ENCODE results near the gene ST3GAL3. TPM values are rescaled to one million over a fixed set of nuclear protein-coding genes. Genes with fewer than 3 reads are reported as not detected.

ST3GAL3 gene
- total RNA-seq, 1 experiment from 2014 or later = 8.6 TPM

DNA sequence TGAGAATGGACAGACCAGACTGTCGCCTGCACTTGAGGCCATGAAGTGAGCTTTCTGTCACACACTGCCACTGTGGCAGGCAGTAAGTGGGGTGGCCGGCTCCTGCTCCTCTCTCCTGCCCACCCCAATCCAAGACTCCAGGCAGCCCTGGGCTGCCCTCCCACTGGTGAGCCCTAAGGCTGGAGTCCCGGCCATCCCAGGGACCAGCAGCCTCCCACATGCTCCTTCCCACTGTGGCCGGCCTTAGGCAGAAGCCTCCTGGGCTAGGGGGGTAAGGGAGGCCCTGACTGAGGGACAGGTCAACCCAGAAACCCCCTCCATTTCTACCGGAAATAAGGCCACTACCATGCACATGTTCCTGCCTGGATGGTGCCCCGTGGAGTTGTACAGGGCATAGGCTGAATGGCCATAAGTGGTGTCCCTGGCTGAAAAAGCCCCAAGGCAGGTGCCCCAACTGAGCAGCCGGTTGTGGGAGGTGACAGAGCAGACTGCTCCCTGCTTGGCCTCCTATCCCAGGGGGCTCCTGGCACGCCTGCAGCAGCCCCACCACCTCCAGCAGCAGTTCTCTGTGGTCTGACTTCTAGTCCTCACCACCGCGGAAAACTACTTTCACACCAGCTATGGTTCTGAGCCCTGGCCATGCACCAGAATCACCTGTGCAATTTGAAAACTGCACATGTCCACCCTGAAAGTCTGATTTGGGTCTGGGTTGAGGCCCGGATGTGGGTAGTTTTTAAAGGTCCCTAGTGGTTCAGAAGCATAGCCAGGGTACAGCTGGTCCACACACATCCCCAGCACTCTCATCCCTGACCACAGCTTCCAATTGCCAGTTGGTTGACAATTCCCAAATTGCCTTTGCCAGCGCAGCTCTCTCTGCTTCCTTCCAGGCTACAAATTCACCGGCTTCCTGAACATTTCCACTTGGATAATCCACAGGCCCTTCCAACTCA lies 224.7 kb downstream of the ST3GAL3 start:
- peak overlapping the region; percentile 84; the same call in 1 of the 2 replicates for H3K4me3 Mint-ChIP-seq
- ATAC-seq (no peak), DNase-seq (ENCODE audit: low spot score) (no peak)
- peaks cover 8% of the 10 kb centered on the region for H3K27me3 Mint-ChIP-seq (ENCODE audit: low read depth)
- ChIA-PET POLR2A (no interaction called here), CTCF (interaction anchor here (1.1 to 11.9 kb wide), 11 partner anchors 9 to 279 kb away, joined by 3 to 992 read pairs (median 28); partner anchors contain the start of gene IPO13)
- peaks cover 36% of the 10 kb centered on the region for H3K4me1 Mint-ChIP-seq
- no peak overlapping the region for H3K27ac Mint-ChIP-seq
- H3K36me3 Mint-ChIP-seq = no peaks in the 10 kb centered on the region
- H3K9me3 Mint-ChIP-seq = no peaks in the 10 kb centered on the region
- TF ChIP-seq, protein P1, sequence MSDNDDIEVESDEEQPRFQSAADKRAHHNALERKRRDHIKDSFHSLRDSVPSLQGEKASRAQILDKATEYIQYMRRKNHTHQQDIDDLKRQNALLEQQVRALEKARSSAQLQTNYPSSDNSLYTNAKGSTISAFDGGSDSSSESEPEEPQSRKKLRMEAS (CRISPR knock-in tag; IDR thresholded peaks at IDR 0.05) = no peak
- TF ChIP-seq, protein P2, sequence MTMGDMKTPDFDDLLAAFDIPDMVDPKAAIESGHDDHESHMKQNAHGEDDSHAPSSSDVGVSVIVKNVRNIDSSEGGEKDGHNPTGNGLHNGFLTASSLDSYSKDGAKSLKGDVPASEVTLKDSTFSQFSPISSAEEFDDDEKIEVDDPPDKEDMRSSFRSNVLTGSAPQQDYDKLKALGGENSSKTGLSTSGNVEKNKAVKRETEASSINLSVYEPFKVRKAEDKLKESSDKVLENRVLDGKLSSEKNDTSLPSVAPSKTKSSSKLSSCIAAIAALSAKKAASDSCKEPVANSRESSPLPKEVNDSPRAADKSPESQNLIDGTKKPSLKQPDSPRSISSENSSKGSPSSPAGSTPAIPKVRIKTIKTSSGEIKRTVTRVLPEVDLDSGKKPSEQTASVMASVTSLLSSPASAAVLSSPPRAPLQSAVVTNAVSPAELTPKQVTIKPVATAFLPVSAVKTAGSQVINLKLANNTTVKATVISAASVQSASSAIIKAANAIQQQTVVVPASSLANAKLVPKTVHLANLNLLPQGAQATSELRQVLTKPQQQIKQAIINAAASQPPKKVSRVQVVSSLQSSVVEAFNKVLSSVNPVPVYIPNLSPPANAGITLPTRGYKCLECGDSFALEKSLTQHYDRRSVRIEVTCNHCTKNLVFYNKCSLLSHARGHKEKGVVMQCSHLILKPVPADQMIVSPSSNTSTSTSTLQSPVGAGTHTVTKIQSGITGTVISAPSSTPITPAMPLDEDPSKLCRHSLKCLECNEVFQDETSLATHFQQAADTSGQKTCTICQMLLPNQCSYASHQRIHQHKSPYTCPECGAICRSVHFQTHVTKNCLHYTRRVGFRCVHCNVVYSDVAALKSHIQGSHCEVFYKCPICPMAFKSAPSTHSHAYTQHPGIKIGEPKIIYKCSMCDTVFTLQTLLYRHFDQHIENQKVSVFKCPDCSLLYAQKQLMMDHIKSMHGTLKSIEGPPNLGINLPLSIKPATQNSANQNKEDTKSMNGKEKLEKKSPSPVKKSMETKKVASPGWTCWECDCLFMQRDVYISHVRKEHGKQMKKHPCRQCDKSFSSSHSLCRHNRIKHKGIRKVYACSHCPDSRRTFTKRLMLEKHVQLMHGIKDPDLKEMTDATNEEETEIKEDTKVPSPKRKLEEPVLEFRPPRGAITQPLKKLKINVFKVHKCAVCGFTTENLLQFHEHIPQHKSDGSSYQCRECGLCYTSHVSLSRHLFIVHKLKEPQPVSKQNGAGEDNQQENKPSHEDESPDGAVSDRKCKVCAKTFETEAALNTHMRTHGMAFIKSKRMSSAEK (CRISPR knock-in tag; IDR thresholded peaks at IDR 0.05; ENCODE audit: borderline replicate concordance) = no peak
- TF ChIP-seq ATF1 (CRISPR knock-in tag; IDR thresholded peaks at IDR 0.05) = no peak
- TF ChIP-seq PRRX2 (CRISPR knock-in tag; IDR thresholded peaks at IDR 0.05) = no peak
- no peak for TF ChIP-seq RELA (CRISPR knock-in tag; IDR thresholded peaks at IDR 0.05; ENCODE audit: borderline replicate concordance)
- TF ChIP-seq ESRRA (CRISPR knock-in tag; IDR thresholded peaks at IDR 0.05; ENCODE audit: borderline replicate concordance) = no peak
- TF ChIP-seq, protein P3, sequence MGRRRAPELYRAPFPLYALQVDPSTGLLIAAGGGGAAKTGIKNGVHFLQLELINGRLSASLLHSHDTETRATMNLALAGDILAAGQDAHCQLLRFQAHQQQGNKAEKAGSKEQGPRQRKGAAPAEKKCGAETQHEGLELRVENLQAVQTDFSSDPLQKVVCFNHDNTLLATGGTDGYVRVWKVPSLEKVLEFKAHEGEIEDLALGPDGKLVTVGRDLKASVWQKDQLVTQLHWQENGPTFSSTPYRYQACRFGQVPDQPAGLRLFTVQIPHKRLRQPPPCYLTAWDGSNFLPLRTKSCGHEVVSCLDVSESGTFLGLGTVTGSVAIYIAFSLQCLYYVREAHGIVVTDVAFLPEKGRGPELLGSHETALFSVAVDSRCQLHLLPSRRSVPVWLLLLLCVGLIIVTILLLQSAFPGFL (CRISPR knock-in tag; IDR thresholded peaks at IDR 0.05; ENCODE audit: borderline replicate concordance) = no peak
- TF ChIP-seq, protein P4, sequence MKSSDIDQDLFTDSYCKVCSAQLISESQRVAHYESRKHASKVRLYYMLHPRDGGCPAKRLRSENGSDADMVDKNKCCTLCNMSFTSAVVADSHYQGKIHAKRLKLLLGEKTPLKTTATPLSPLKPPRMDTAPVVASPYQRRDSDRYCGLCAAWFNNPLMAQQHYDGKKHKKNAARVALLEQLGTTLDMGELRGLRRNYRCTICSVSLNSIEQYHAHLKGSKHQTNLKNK (CRISPR knock-in tag; IDR thresholded peaks at IDR 0.05) = no peak
- TF ChIP-seq, protein P5, sequence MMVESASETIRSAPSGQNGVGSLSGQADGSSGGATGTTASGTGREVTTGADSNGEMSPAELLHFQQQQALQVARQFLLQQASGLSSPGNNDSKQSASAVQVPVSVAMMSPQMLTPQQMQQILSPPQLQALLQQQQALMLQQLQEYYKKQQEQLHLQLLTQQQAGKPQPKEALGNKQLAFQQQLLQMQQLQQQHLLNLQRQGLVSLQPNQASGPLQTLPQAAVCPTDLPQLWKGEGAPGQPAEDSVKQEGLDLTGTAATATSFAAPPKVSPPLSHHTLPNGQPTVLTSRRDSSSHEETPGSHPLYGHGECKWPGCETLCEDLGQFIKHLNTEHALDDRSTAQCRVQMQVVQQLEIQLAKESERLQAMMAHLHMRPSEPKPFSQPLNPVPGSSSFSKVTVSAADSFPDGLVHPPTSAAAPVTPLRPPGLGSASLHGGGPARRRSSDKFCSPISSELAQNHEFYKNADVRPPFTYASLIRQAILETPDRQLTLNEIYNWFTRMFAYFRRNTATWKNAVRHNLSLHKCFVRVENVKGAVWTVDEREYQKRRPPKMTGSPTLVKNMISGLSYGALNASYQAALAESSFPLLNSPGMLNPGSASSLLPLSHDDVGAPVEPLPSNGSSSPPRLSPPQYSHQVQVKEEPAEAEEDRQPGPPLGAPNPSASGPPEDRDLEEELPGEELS (CRISPR knock-in tag; IDR thresholded peaks at IDR 0.05) = no peak
- no peak for TF ChIP-seq ZNF671 (CRISPR knock-in tag; IDR thresholded peaks at IDR 0.05)
- TF ChIP-seq, protein P6, sequence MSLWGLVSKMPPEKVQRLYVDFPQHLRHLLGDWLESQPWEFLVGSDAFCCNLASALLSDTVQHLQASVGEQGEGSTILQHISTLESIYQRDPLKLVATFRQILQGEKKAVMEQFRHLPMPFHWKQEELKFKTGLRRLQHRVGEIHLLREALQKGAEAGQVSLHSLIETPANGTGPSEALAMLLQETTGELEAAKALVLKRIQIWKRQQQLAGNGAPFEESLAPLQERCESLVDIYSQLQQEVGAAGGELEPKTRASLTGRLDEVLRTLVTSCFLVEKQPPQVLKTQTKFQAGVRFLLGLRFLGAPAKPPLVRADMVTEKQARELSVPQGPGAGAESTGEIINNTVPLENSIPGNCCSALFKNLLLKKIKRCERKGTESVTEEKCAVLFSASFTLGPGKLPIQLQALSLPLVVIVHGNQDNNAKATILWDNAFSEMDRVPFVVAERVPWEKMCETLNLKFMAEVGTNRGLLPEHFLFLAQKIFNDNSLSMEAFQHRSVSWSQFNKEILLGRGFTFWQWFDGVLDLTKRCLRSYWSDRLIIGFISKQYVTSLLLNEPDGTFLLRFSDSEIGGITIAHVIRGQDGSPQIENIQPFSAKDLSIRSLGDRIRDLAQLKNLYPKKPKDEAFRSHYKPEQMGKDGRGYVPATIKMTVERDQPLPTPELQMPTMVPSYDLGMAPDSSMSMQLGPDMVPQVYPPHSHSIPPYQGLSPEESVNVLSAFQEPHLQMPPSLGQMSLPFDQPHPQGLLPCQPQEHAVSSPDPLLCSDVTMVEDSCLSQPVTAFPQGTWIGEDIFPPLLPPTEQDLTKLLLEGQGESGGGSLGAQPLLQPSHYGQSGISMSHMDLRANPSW (CRISPR knock-in tag; conservative IDR thresholded peaks at IDR 0.05; ENCODE audit: low read depth) = no peak
- no peak for TF ChIP-seq JAZF1 (CRISPR knock-in tag; IDR thresholded peaks at IDR 0.05)
- TF ChIP-seq NR3C1 (CRISPR knock-in tag; conservative IDR thresholded peaks at IDR 0.05; ENCODE audit: low read depth) = no peak
- TF ChIP-seq, protein P7, sequence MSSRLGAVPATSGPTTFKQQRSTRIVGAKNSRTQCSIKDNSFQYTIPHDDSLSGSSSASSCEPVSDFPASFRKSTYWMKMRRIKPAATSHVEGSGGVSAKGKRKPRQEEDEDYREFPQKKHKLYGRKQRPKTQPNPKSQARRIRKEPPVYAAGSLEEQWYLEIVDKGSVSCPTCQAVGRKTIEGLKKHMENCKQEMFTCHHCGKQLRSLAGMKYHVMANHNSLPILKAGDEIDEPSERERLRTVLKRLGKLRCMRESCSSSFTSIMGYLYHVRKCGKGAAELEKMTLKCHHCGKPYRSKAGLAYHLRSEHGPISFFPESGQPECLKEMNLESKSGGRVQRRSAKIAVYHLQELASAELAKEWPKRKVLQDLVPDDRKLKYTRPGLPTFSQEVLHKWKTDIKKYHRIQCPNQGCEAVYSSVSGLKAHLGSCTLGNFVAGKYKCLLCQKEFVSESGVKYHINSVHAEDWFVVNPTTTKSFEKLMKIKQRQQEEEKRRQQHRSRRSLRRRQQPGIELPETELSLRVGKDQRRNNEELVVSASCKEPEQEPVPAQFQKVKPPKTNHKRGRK (CRISPR knock-in tag; IDR thresholded peaks at IDR 0.05; ENCODE audit: borderline replicate concordance) = no peak
- TF ChIP-seq GRHL2 (CRISPR knock-in tag; IDR thresholded peaks at IDR 0.05; ENCODE audit: insufficient replicate concordance, severe bottlenecking) = no peak
- TF ChIP-seq ZNF317 (CRISPR knock-in tag; IDR thresholded peaks at IDR 0.05; ENCODE audit: borderline replicate concordance, low read depth) = no peak
- TF ChIP-seq, protein P8, sequence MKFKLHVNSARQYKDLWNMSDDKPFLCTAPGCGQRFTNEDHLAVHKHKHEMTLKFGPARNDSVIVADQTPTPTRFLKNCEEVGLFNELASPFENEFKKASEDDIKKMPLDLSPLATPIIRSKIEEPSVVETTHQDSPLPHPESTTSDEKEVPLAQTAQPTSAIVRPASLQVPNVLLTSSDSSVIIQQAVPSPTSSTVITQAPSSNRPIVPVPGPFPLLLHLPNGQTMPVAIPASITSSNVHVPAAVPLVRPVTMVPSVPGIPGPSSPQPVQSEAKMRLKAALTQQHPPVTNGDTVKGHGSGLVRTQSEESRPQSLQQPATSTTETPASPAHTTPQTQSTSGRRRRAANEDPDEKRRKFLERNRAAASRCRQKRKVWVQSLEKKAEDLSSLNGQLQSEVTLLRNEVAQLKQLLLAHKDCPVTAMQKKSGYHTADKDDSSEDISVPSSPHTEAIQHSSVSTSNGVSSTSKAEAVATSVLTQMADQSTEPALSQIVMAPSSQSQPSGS (CRISPR knock-in tag; IDR thresholded peaks at IDR 0.05; ENCODE audit: borderline replicate concordance, low read depth) = no peak
- no peak for TF ChIP-seq CREM (CRISPR knock-in tag; IDR thresholded peaks at IDR 0.05)
- TF ChIP-seq, protein P9, sequence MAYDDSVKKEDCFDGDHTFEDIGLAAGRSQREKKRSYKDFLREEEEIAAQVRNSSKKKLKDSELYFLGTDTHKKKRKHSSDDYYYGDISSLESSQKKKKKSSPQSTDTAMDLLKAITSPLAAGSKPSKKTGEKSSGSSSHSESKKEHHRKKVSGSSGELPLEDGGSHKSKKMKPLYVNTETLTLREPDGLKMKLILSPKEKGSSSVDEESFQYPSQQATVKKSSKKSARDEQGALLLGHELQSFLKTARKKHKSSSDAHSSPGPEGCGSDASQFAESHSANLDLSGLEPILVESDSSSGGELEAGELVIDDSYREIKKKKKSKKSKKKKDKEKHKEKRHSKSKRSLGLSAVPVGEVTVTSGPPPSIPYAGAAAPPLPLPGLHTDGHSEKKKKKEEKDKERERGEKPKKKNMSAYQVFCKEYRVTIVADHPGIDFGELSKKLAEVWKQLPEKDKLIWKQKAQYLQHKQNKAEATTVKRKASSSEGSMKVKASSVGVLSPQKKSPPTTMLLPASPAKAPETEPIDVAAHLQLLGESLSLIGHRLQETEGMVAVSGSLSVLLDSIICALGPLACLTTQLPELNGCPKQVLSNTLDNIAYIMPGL (CRISPR knock-in tag; IDR thresholded peaks at IDR 0.05) = no peak

Data from WTC11 (cell line).